ENCODE results near the gene CD8A. TPM values are rescaled to one million over a fixed set of nuclear protein-coding genes. Genes with fewer than 3 reads are reported as not detected.
"Not testable (repeated sequence)": the region's sequence is repeated elsewhere in the genome, so short reads cannot be mapped to it uniquely, and the experiment has no call there.

Gene CD8A
- total RNA-seq, 1 donor from 2014 or later, result not detected

DNA sequence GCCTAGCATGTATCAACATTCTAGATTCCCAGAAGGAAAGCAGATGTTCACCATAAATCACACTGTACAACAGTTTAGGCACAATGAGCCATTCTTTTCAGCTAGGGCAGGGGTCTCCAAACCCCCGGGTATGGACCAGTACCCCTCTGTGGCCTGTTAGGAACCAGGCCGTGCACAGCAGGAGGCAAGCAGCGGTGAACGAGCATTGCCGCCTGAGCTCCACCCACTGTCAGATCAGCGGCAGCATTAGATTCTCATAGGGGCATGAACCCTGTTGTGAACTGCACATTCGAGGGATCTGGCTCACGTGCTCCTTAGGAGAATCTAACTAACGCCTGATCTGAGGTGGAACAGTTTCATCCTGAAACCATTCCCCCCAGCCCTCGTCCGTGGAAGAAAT lies 50.8 kb downstream of the CD8A start:
- not testable (repeated sequence) for DNase-seq (ENCODE audit: low read depth, low spot score)

DNA sequence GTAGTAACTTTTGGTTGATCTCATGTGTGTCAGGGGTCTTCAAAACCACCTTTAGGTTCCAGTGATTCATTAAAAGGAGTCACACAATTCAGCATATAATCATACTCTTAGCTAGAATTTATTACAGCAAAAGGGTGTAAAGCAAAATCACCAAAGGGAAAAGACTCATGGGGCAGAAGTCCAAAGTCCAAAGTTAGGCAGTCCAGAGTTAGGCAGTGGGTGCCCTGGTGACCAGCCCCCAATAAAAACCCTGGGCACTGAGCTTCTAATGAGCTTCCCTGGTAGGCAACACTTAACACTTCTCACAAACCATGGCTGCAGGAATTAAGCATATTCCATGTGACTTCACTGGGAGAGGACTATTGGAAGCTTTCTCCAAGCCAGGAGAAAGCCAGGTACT lies 51.2 kb downstream of the CD8A start:
- not testable (repeated sequence) for DNase-seq (ENCODE audit: low read depth, low spot score)

DNA sequence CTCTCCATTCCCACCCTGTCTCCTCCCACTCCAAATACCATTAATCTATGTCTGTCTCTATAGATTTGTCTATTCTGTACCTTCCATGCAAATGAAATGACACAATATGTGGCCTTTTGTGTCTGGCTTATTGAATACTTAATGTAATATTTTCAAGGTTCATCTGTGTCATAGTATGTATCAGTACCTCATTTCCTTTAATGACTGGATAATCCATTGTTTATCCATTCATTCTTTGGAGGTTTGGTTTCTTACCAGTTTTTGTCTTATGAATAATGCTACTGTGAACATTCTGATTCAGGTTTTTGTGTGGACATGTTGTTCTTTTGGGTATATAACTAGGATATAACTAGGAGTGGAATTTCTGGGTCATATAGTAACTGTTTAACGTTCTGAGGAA lies 55.8 kb downstream of the CD8A start:
- not testable (repeated sequence) for DNase-seq (ENCODE audit: low read depth, low spot score)

Other genes with a start within 250 kb of the CD8A start
- gene CHMP3, start 227.5 kb downstream of the CD8A start, total RNA-seq, result 87.6 and 97.9 TPM in 2 replicates
- 18.7 and 19.6 TPM in 2 replicates for gene RNF103, start 167.0 kb downstream of the CD8A start, total RNA-seq
- gene RMND5A, start 70.6 kb downstream of the CD8A start, total RNA-seq, result 49.1 and 61.4 TPM in 2 replicates
- not detected in 2 replicates for gene CD8B, start 71.0 kb upstream of the CD8A start, total RNA-seq
- 0.21 TPM in 1 of 2 replicates, not detected in the other for gene RGPD1, start 151.2 kb upstream of the CD8A start, total RNA-seq
- gene PLGLB1, start 230.9 kb upstream of the CD8A start, total RNA-seq, result 0.26 and 0.28 TPM in 2 replicates